ENCODE results near the gene FER.
"Not testable (repeated sequence)": the region's sequence is repeated elsewhere in the genome, so short reads cannot be mapped to it uniquely, and the experiment has no call there.

FER gene

GRCh38 chr5:108827131-108827530, 79.4 kb downstream of the FER start:
- H3K4me3 Mint-ChIP-seq, result no peak overlapping the region
- no peak overlapping the region for H3K27ac Mint-ChIP-seq
- H3K27me3 Mint-ChIP-seq (ENCODE audit: low read depth), result no peaks in the 10 kb centered on the region
- no peak for TF ChIP-seq CTCF (IDR thresholded peaks at IDR 0.05; ENCODE audit: unreplicated experiment in 3 of 3)
- peaks cover 3% of the 10 kb centered on the region for H3K36me3 Mint-ChIP-seq (ENCODE audit: low read depth)
- H3K9me3 Mint-ChIP-seq, result peaks cover 5% of the 10 kb centered on the region
- no peaks in the 10 kb centered on the region for H3K4me1 Mint-ChIP-seq

GRCh38 chr5:108830705-108831276, 83.1 kb downstream of the FER start:
- Mint-ChIP-seq H3K9me3 (no peaks in the 10 kb centered on the region), H3K4me3 (no peak overlapping the region), H3K4me1 (no peaks in the 10 kb centered on the region), H3K36me3 (ENCODE audit: low read depth) (peaks cover 15% of the 10 kb centered on the region), H3K27me3 (ENCODE audit: low read depth) (no peaks in the 10 kb centered on the region), H3K27ac (no peak overlapping the region)
- TF ChIP-seq CTCF (IDR thresholded peaks at IDR 0.05; ENCODE audit: unreplicated experiment in 3 of 3), result no peak

- Mint-ChIP-seq H3K4me3 (no peak overlapping the region), H3K9me3 (no peaks in the 10 kb centered on the region), H3K4me1 (no peaks in the 10 kb centered on the region), H3K27ac (no peak overlapping the region), H3K27me3 (ENCODE audit: low read depth) (no peaks in the 10 kb centered on the region), H3K36me3 (ENCODE audit: low read depth) (peaks cover 32% of the 10 kb centered on the region)
- no peak for TF ChIP-seq CTCF (IDR thresholded peaks at IDR 0.05; ENCODE audit: unreplicated experiment in 3 of 3)
These were observed 88.8 kb downstream of the FER start for GRCh38 chr5:108836492-108836891.

GRCh38 chr5:108842260-108842941, 94.7 kb downstream of the FER start:
- H3K27me3 Mint-ChIP-seq (ENCODE audit: low read depth); H3K4me3 Mint-ChIP-seq; H3K9me3 Mint-ChIP-seq; H3K4me1 Mint-ChIP-seq; H3K27ac Mint-ChIP-seq: not testable (repeated sequence)
- H3K36me3 Mint-ChIP-seq (ENCODE audit: low read depth), result peaks cover 45% of the 10 kb centered on the region

GRCh38 chr5:108851129-108851528, 103.4 kb downstream of the FER start:
- H3K9me3 Mint-ChIP-seq; H3K27me3 Mint-ChIP-seq (ENCODE audit: low read depth); H3K4me1 Mint-ChIP-seq: not testable (repeated sequence)

GRCh38 chr5:108857905-108858304, 110.2 kb downstream of the FER start:
- Mint-ChIP-seq H3K27me3 (ENCODE audit: low read depth) (no peaks in the 10 kb centered on the region), H3K4me1 (peaks cover 7% of the 10 kb centered on the region), H3K27ac (no peak overlapping the region), H3K9me3 (no peaks in the 10 kb centered on the region), H3K4me3 (no peak overlapping the region), H3K36me3 (ENCODE audit: low read depth) (peaks cover 7% of the 10 kb centered on the region)
- no peak for TF ChIP-seq CTCF (IDR thresholded peaks at IDR 0.05; ENCODE audit: unreplicated experiment in 3 of 3)

More at GRCh38 chr5:108851129-108851528, 103.4 kb downstream of the FER start:
- H3K4me3 Mint-ChIP-seq, H3K27ac Mint-ChIP-seq: not testable (repeated sequence)
- H3K36me3 Mint-ChIP-seq (ENCODE audit: low read depth), result peaks cover 25% of the 10 kb centered on the region

GRCh38 chr5:108858959-108859358, 111.3 kb downstream of the FER start:
- Mint-ChIP-seq H3K36me3 (ENCODE audit: low read depth) (peaks cover 8% of the 10 kb centered on the region), H3K27me3 (ENCODE audit: low read depth) (no peaks in the 10 kb centered on the region), H3K4me1 (peaks cover 7% of the 10 kb centered on the region), H3K4me3 (no peak overlapping the region), H3K27ac (no peak overlapping the region), H3K9me3 (no peaks in the 10 kb centered on the region)
- TF ChIP-seq CTCF (IDR thresholded peaks at IDR 0.05; ENCODE audit: unreplicated experiment in 3 of 3), result no peak
